GM19467 (cell line): ENCODE results near the gene PRAF2.

ENCODE experiments used
- ATAC-seq: cut with Tn5 transposase; IDR thresholded peaks from one replicate; pipeline ENCODE4 v1.9.1; 2021; ENCODE audit warnings: mild to moderate bottlenecking, moderate library complexity; ENCODE audit not compliant: unreplicated experiment

Gene PRAF2

DNA sequence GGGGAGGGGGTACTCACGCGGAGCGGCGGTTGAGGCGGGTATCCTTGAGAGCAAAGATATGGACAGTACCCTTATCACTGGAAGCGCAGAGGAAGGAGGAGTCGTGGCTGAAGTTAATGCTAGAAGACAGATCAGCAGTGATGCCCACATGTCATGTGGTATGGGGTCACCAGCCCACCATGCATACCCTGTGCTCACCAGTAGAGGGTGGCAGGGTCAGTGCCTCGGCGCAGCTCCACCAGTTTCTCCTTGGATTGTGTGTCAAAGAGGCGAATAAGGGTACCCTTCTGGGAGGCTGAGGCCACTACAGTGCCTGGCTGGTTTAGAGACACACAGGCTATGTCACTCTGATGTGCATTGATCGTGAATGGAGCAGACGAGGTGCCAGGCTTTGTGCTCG lies 1.5 kb upstream of the PRAF2 start:
- ATAC-seq = no peak

GRCh38 chrX:49072712-49073095 lies 1.1 kb downstream of the PRAF2 start:
- no peak for ATAC-seq

DNA sequence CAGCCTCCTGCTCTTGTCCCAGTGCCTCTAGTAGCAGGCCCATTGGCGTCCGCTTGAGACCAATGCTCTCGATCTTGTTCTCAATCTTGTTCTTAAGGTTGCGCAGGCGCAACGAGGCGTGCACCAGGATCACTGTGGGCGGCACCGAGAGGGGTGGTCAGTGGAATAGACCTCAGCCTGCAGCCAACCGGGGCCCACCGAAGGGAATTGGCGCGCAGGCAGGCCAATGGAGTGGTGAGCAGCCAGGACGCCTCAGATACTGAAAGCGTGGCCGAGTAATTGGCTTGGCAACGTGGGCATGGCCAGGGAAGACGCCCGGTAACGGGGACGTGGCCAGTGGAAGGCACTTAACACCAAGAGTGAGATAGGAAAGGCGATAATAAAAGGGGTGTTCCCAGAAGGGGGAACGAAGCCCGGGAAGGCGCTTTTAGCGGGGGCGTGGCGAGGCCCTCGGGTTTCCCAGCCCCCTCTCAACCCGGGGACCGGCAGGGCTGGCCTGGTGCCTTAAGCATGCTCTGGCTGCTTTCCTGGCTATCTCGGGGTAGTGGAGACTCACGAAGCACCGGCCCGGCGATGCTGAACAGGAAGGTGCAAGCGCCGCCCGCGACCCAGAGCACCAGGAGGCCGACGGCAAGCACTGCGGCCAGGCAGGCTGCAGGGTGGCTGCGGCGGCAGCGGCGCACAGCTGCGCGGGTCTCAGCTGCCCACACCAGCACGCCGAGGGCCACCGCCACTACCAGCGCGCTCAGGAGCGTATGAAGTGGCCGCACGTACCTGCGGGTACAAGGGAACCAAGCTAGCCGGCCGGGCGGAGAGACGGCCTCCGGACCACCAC lies 1.7 kb downstream of the PRAF2 start:
- no peak for ATAC-seq

DNA sequence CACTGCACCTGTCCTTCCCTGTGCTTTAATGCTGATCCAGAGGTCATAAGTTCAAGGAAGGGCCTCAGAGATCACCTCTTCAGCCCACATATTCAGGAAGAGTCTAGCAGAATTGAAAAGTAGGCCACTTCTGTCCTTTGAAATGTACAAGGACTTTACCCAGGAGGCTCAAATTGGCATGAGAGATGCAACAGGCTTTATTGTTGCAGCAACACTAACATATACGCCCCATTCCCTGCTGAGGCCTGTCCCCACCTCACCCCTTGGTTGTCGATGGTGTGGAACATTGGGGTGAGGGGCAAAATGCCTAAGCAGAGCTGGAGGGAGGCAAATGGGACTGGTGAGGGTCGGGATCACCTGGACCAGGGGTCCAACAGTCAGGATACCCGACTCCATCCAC lies 2.8 kb downstream of the PRAF2 start:
- ATAC-seq = no peak

DNA sequence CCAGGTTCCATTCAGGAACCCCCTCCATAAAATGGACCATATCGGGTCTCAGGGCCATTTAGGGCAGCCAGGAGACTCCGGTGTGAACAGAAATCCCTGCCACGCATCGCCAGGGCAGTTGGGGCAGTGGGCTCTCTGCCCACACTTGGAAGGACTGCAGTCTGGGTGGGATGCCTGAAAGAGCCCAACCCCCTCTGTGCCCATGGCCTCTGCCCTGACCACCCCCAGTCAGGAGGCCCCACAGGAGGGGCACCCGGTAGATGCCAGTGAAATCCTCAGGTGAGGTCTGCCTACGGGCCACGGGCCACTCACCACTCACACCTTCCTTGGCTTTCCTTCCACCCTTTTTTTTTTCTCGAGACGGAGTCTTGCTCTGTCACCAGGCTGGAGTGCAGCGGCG lies 4.8 kb downstream of the PRAF2 start:
- ATAC-seq = no peak

DNA sequence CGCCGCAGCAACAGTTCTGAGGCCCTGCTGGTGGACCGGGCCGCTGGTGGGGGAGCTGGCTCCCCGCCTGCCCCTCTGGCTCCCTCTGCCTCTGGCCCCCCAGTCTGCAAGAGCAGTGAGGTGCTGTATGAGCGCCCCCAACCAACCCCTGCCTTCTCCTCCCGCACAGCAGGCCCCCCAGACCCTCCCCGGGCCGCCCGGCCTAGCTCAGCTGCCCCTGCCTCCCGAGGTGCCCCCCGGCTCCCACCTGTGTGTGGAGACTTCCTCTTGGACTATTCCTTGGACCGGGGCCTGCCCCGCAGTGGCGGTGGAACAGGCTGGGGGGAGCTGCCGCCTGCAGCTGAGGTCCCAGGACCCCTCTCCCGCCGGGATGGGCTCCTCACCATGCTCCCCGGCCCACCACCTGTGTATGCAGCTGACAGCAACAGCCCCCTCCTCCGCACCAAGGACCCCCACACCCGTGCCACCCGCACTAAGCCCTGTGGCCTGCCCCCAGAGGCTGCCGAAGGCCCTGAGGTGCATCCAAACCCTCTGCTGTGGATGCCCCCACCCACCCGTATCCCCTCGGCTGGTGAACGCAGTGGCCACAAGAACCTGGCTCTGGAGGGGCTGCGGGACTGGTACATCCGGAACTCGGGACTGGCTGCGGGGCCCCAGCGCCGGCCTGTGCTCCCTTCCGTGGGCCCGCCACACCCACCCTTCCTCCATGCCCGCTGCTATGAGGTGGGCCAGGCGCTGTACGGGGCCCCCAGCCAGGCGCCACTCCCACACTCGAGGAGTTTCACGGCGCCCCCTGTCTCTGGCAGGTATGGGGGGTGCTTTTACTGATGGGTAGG lies 6.3 kb downstream of the PRAF2 start:
- no peak for ATAC-seq

GRCh38 chrX:49066690-49067089 lies 7.1 kb downstream of the PRAF2 start:
- ATAC-seq = no peak

DNA sequence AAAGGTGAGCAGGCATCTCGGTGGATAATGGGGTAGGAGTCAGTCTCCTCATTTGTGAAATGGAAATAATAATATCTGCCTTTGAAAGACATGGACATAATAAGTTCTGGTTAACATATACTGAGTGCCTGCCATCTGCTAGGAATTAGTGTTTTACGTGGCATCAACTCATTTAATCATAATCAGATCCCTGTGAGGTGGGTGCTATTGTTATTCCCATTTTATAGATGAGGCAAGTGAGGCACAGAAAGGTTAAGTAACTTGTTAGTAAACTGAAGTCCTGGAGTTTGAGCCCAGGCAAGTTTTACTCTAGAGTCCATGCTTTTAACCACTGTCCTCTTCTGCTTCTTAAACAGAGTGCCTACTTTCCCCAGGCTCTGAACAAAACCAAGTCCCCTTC lies 7.5 kb downstream of the PRAF2 start:
- no peak for ATAC-seq

DNA sequence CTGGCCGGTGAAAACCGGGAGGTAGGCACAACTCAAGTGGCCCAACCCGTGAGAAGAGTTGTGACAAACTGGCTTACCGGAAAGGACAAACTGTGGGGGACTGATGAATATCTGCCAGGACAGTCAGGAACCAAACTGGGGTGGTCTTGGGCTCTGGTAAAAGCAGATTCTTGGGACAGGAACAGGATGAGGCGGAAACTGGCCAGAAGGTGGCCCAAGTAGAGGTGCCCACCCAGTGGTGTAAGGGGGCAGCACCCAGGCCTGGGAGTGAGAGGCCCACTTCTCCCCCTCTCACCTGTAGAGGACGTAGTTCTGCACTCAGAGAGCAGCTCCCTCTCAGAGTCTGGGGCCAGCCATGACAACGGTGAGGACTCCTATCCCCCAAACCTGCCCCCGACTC lies 9.1 kb downstream of the PRAF2 start:
- ATAC-seq = no peak

DNA sequence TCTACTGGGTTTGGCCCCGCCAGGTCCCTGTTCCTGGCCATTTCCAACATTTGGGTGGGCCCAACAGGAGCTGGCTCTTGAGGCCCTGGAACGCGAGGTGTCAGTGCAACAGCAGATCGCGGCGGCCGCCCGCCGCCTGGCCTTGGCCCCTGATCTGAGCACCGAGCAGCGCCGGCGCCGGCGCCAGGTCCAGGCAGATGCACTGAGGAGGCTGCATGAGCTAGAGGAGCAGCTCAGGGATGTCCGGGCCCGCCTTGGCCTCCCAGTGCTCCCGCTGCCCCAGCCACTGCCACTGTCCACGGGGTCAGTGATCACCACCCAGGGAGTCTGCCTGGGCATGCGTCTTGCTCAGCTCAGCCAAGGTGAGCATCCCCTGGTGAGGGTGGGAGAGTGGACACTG lies 9.5 kb downstream of the PRAF2 start:
- no peak for ATAC-seq

DNA sequence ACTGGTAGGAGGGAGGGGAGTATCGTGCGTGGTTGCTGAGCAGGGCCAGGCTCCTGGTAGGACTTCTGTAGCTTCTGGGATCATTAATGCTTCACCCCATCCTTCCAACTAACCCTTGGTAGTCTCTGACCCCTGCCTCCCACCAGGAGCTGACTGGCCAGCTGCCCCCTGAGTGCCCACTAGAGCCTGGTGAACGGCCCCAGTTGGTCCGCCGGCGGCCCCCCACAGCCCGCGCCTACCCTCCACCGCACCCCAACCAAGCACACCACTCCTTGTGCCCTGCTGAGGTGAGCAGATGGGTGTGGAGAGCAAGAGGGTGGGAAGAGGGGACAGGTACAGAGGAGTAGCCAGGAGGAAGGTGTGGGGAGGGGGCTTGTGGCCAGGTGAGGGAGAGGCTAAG lies 10.1 kb downstream of the PRAF2 start:
- ATAC-seq = no peak

DNA sequence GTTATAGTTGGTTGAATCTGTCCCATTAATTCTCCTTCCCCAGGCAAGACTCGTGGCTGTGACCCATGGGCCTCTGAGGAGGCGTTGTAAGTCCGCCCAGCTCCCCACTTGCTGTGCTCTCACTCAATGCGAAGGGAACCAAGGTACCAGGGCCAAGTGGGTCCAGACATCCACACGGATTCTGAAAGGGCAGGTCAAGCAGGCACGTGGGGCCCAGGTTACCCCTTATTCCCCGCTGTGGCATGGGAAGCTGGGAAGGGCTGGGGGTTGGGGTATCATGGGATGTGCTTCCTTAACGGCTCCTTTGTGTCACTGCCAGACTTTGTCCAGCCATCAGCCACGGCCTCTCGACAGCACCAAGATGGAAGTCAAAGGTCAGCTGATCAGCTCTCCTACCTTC lies 11.9 kb downstream of the PRAF2 start:
- ATAC-seq = no peak

GRCh38 chrX:49061490-49061889 lies 12.3 kb downstream of the PRAF2 start:
- ATAC-seq = no peak

- ATAC-seq = no peak
Observed at GRCh38 chrX:49060914-49061313, 12.9 kb downstream of the PRAF2 start.

DNA sequence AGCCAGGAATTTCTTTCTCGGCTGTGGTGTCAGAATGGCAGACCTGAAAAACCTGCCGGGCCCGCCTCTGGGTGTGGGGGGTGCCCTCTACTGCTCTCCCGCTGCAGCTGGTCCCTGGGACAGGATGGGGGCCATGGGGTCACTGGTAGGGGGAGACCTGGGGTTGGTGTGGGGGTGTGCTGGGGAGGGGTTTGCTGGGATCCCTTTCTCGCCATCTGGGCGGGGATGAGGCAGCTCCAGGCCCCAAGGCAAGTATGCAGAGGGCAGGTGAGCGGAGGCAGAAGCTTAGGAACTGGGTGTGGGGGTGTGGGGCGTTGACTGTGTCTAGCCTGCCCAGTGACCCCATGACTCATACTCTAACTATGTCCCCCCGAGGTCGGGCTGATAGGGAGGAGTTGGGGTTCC lies 14.1 kb downstream of the PRAF2 start:
- no peak for ATAC-seq

DNA sequence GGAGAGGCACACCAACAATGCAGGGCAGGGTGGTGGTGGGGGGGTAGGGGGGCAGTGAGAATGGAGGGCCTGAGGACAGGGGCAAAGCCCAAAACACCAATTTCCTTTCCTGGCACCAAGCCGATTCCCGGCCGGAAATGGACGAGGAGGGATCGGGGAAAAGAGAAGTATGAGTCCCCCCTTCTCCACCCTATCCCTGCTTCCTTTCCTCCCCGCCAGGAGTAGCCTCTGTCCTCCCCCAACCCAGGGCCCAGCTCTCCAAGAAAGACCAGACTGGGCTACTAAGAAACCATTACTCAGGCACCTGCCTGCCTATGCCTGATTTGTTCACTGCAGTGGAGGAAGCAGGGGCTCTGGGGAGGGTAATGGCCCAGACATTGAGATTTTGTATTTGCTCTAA lies 14.6 kb downstream of the PRAF2 start:
- ATAC-seq = no peak

GRCh38 chrX:49058794-49059193 lies 15.0 kb downstream of the PRAF2 start, which contains the start of gene CCDC120:
TSS of gene CCDC120 (plus strand) at chrX:49058999. CDS start at chrX:49062042, 3,043 bp downstream.
- no peak for ATAC-seq

DNA sequence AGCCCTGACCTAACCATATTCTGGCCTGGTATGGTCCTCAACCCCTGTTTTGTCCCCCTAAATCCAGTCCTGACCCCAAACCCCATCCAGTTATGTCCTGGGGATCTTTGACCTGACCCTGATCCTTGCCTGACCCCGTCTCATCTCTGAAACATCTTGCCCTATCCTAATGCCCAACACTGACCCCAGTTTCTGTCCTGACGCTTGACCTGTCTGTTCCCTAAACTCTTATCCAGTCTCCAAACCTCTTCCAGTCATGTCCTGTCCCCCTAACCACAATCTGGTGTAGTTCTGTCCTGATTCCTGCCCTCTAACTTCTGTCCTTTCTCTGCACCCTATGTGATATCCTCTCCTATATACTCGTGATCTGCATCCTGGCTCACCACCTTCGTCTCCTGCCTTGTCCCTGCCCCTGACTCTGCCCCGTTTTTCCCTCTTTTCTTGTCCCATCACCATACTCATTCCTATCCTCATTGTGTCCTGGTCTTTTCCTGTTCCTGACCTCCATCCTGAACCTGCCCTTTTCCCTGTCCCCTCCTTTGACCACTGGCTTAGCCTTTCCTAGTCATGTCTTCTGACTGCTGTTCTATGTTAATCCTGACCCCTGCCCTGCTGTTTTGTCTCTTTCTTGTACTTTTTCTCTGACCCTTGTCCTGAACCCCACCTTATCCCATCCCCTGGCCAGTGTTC lies 19.6 kb downstream of the PRAF2 start:
- no peak for ATAC-seq

DNA sequence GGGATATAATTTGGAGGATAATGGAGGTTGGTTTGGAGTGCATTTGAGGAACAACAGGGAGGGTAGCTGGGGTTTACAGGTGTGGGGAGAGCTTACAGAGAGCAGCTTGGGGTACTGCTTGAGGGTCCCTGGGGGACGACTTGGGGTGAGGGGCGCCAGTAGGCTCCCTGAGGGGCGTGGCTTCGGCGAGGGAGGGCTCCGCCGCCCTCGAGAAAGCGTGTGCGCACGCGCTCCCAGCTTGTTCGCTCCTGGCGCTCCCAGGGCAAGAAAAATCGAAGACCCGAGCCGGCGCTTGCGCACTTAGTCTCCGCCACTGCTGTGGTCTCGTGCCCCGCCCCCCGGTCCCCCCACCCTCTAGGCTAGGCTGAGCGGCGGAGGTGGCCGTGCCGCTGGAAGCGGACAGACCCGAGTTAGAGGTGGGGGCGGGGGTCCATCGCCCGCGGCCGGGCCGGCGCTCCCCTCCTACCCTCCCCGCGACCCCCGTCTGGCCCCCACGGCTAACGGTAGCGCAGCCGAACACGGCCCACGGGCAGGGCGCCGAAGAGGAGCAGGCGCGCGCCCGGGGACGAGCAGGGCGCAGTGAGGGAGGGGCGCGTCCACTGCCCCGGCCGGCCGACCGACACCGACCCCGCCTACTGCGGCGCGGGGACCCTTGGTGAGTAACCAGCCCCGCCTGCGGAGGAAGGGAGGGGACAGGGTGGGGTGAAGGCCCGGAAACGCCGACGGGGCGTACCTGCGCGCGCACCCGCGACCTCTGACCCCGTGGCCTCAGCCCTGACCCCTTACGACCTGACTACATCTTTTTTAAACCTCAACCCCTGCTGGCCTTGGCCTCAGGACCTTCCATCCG lies 20.4 kb downstream of the PRAF2 start:
- ATAC-seq = no peak

- ATAC-seq = no peak
Observed at GRCh38 chrX:49043987-49044281, 29.9 kb downstream of the PRAF2 start.
